Uterus (tissue), 2 donors: ENCODE data around the gene HSD3B7.

ENCODE experiments used
- CTCF ChIP-seq, 4 experiments: fragments of 200-600 bp in 2 of 4; fragments of 450-650 bp in 2 of 4; sonication (generic) in 2 of 4; IDR thresholded peaks; one replicate each; pipeline ENCODE4 v1.5.1; 2016 to 2019; ENCODE audit warnings: antibody characterized with exemption in 4 of 4, mild to moderate bottlenecking in 2 of 4, moderate library complexity in 1 of 4
- POLR2A ChIP-seq, 2 donors: fragments of 450-650 bp; IDR thresholded peaks; one replicate each; pipeline ENCODE4 v1.6.1; 2016; ENCODE audit warnings: antibody characterized with exemption in 2 of 2, mild to moderate bottlenecking in 1 of 2, moderate library complexity in 1 of 2

GRCh38 chr16:30972872-30973271 is 12.1 kb upstream of the HSD3B7 start:
- no peak for TF ChIP-seq CTCF (IDR thresholded peaks at IDR 0.05)
- TF ChIP-seq POLR2A (IDR thresholded peaks at IDR 0.05): no peak
